Fibroblast of lung (primary cell): ENCODE data around the gene AOX1. TPM values are rescaled to one million over a fixed set of nuclear protein-coding genes. Genes with fewer than 3 reads are reported as not detected.

Experiments
- DNase-seq, 2 donors: peaks; one replicate each; pipeline versions ENCODE4 v3.0.0 to v3.0.0-alpha.2; 2010; ENCODE audit warnings: low read depth in 2 of 2
- H2AFZ ChIP-seq: 2 replicates; pipeline ENCODE4 v1.5.1; 2012; ENCODE audit warnings: low read length, control low read depth, inconsistent platforms
- H3K27ac ChIP-seq: 2 replicates; pipeline ENCODE4 v1.5.1; 2011; ENCODE audit warnings: low read length, control low read depth; ENCODE audit not compliant: insufficient read depth
- H3K27me3 ChIP-seq: 2 replicates; pipeline ENCODE4 v1.5.1; 2011; ENCODE audit warnings: mild to moderate bottlenecking, low read length; ENCODE audit not compliant: control insufficient read depth, insufficient read depth
- H3K36me3 ChIP-seq: 2 replicates; pipeline ENCODE4 v1.5.1; 2011; ENCODE audit warnings: low read length; ENCODE audit not compliant: control insufficient read depth, insufficient read depth
- H3K4me1 ChIP-seq: 2 replicates; pipeline ENCODE4 v1.5.1; 2011; ENCODE audit warnings: low read length; ENCODE audit not compliant: control insufficient read depth, insufficient read depth; ENCODE audit errors: extremely low read depth
- H3K4me2 ChIP-seq: 2 replicates; pipeline ENCODE4 v1.5.1; 2011; ENCODE audit warnings: low read length, control low read depth; ENCODE audit not compliant: insufficient read depth; ENCODE audit errors: extremely low read depth
- H3K4me3 ChIP-seq, 4 experiments: fragments of 200-600 bp in 1 of 4; sonication (generic) in 1 of 4; replicated peaks in 1 of 4; 2 replicates each; pipeline ENCODE4 v1.5.1; 2011 to 2016; ENCODE audit warnings: low read length in 4 of 4, low read depth in 3 of 4, mild to moderate bottlenecking in 3 of 4, control low read depth in 2 of 4, inconsistent platforms in 1 of 4, mixed read lengths in 1 of 4; ENCODE audit not compliant: insufficient read depth in 1 of 4; ENCODE audit errors: control extremely low read depth in 1 of 4
- H3K79me2 ChIP-seq: 2 replicates; pipeline ENCODE4 v1.5.1; 2012; ENCODE audit warnings: mild to moderate bottlenecking, low read length, inconsistent platforms; ENCODE audit not compliant: control insufficient read depth, insufficient read depth
- H3K9ac ChIP-seq: 2 replicates; pipeline ENCODE4 v1.5.1; 2011; ENCODE audit warnings: mild to moderate bottlenecking, low read length, control low read depth; ENCODE audit not compliant: insufficient read depth
- H3K9me3 ChIP-seq: 2 replicates; pipeline ENCODE4 v1.5.1; 2012; ENCODE audit warnings: low read depth, low read length; ENCODE audit not compliant: control insufficient read depth, insufficient read depth
- H4K20me1 ChIP-seq: 2 replicates; pipeline ENCODE4 v1.5.1; 2011; ENCODE audit warnings: low read length; ENCODE audit not compliant: control insufficient read depth, insufficient read depth; ENCODE audit errors: extremely low read depth
- EZH2 ChIP-seq: IDR thresholded peaks from 2 replicates; pipeline ENCODE4 v1.5.1; 2012; ENCODE audit warnings: low read length, control low read depth, mild to moderate bottlenecking; ENCODE audit errors: missing control alignments
- polyA plus RNA-seq, 2 donors: library from polyadenylated mRNA; depleted of rRNA in 1 of 2; stranded (reverse) in 1 of 2; unstranded in 1 of 2; fragments of >200 nt; gene quantifications; 2 replicates each; pipeline ENCODE4 v1.2.1, GENCODE V29; 2011 to 2012; ENCODE audit warnings: missing spikeins in 1 of 2
- total RNA-seq: library from RNA; depleted of rRNA; stranded (reverse); fragments of >200 nt; gene quantifications from 2 replicates; pipeline ENCODE4 v1.2.1, GENCODE V29; 2014
- TF ChIP-seq, protein P1 (sequence below), 2 donors: IDR thresholded peaks in 1 of 2; conservative IDR thresholded peaks in 1 of 2; 1 replicate in 1 of 2; 2 replicates in 1 of 2; pipeline ENCODE4 v1.5.1; 2011 to 2012; ENCODE audit warnings: low read length in 2 of 2, control low read depth in 1 of 2, inconsistent platforms in 1 of 2, low read depth in 1 of 2, mild to moderate bottlenecking in 1 of 2

Gene AOX1
- total and polyA plus RNA-seq, 2 donors (not counting 1 experiment from before 2014, with no cell fraction given): 39.4 to 65.1 TPM

DNA sequence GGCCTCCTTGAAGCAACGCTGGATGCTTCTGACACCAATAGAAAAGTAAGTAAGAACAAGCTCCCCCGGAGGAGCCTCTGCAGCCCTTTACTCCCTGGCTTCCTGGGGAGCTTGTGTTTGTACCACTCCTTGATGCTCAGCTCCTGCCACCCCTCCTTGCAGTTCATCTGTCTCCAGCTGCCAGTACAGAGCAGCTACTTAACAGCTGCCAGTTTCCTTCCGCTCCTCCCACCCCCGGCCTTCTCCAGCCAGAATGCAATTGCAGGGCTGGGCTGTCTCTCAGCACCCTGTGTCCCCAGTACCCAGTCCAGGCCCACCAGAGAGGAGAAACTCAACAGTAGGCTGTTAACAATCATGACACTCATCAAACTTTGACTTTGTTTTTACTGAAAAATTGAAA is 109.4 kb downstream of the AOX1 start:
- no peak overlapping the region for H2AFZ ChIP-seq
- H3K4me1 ChIP-seq: no peaks in the 10 kb centered on the region
- TF ChIP-seq, protein P1, sequence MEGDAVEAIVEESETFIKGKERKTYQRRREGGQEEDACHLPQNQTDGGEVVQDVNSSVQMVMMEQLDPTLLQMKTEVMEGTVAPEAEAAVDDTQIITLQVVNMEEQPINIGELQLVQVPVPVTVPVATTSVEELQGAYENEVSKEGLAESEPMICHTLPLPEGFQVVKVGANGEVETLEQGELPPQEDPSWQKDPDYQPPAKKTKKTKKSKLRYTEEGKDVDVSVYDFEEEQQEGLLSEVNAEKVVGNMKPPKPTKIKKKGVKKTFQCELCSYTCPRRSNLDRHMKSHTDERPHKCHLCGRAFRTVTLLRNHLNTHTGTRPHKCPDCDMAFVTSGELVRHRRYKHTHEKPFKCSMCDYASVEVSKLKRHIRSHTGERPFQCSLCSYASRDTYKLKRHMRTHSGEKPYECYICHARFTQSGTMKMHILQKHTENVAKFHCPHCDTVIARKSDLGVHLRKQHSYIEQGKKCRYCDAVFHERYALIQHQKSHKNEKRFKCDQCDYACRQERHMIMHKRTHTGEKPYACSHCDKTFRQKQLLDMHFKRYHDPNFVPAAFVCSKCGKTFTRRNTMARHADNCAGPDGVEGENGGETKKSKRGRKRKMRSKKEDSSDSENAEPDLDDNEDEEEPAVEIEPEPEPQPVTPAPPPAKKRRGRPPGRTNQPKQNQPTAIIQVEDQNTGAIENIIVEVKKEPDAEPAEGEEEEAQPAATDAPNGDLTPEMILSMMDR (conservative IDR thresholded peaks at IDR 0.05 in 1 of 2, IDR thresholded peaks at IDR 0.05 in 1 of 2; ENCODE audit: low read depth in 1 of 2, low read length in 2 of 2): no peak
- no peak for TF ChIP-seq EZH2
- H3K79me2 ChIP-seq: no peaks in the 10 kb centered on the region
- H4K20me1 ChIP-seq: no peaks in the 10 kb centered on the region
- peaks cover 2% of the 10 kb centered on the region for H3K27me3 ChIP-seq
- no peak for DNase-seq
- H3K4me3 ChIP-seq: no peak overlapping the region
- no peaks in the 10 kb centered on the region for H3K9me3 ChIP-seq
- no peak overlapping the region for H3K9ac ChIP-seq
- no peak overlapping the region for H3K27ac ChIP-seq
- no peaks in the 10 kb centered on the region for H3K36me3 ChIP-seq
- H3K4me2 ChIP-seq: no peak overlapping the region

DNA sequence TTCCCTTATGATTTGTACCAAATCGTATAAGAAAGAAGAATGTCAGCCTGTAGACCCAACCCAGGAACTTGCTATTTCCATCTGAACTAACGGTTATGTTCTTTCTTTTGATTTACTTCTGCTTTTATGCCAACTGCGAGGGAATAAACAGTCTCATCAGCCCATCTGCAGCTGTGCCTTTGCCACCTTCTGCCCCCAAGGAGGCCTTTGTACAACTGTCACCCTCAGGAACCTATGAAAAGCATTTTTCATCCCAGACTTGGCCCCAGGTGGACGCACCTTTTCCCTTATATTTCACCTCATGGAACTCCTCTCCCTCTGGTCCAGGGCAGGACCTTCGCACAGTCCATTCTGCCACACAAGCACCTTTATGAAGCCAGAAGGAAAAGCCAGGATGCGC is 109.8 kb downstream of the AOX1 start:
- TF ChIP-seq EZH2: no peak
- TF ChIP-seq, protein P1 (conservative IDR thresholded peaks at IDR 0.05 in 1 of 2, IDR thresholded peaks at IDR 0.05 in 1 of 2; ENCODE audit: low read depth in 1 of 2, low read length in 2 of 2): no peak
- H3K4me3 ChIP-seq: no peak overlapping the region

DNA sequence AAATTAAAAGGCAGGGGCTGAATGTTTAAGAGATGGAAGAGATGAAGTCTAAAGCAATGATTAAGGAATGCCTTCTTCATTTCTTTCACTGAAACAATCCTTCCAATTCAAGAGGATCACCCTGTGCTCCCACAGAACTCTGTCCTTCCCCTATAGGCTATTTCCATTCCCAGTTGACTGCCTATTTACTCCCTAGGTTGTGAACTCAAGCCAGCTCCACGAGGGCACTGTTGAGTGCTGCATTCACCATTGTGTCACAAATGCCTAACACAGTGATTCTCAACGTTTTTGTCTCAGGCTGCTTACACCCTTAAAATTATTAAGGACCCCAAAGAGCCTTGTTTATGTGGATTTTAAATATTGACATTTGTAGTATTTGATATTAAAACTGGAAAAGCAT is 112.4 kb downstream of the AOX1 start:
- Histone ChIP-seq H4K20me1 (no peaks in the 10 kb centered on the region), H3K4me1 (no peaks in the 10 kb centered on the region), H3K36me3 (no peaks in the 10 kb centered on the region), H3K4me2 (no peak overlapping the region), H3K4me3 (no peak overlapping the region), H3K9me3 (no peaks in the 10 kb centered on the region), H3K9ac (no peak overlapping the region), H3K27me3 (peaks cover 2% of the 10 kb centered on the region), H2AFZ (no peak overlapping the region), H3K27ac (no peak overlapping the region), H3K79me2 (no peaks in the 10 kb centered on the region)
- DNase-seq: no peak
- TF ChIP-seq, protein P1 (conservative IDR thresholded peaks at IDR 0.05 in 1 of 2, IDR thresholded peaks at IDR 0.05 in 1 of 2; ENCODE audit: low read depth in 1 of 2, low read length in 2 of 2): no peak
- no peak for TF ChIP-seq EZH2

More for the DNA sequence above, 109.8 kb downstream of the AOX1 start:
- peaks cover 2% of the 10 kb centered on the region for H3K27me3 ChIP-seq
- H3K4me2 ChIP-seq: no peak overlapping the region
- no peaks in the 10 kb centered on the region for H3K36me3 ChIP-seq
- no peak for DNase-seq
- no peak overlapping the region for H3K9ac ChIP-seq
- H3K4me1 ChIP-seq: no peaks in the 10 kb centered on the region
- H3K79me2 ChIP-seq: no peaks in the 10 kb centered on the region
- H4K20me1 ChIP-seq: no peaks in the 10 kb centered on the region
- no peak overlapping the region for H3K27ac ChIP-seq
- H3K9me3 ChIP-seq: no peaks in the 10 kb centered on the region
- no peak overlapping the region for H2AFZ ChIP-seq
